GM18517 (cell line): ENCODE data around the gene C10orf53.
"Not testable (repeated sequence)": the region's sequence is repeated elsewhere in the genome, so short reads cannot be mapped to it uniquely, and the experiment has no call there.

Experiments
- ATAC-seq: cut with Tn5 transposase; IDR thresholded peaks from one replicate; pipeline ENCODE4 v1.9.1; 2021; ENCODE audit warnings: mild to moderate bottlenecking, moderate library complexity; ENCODE audit not compliant: unreplicated experiment

Gene C10orf53

DNA sequence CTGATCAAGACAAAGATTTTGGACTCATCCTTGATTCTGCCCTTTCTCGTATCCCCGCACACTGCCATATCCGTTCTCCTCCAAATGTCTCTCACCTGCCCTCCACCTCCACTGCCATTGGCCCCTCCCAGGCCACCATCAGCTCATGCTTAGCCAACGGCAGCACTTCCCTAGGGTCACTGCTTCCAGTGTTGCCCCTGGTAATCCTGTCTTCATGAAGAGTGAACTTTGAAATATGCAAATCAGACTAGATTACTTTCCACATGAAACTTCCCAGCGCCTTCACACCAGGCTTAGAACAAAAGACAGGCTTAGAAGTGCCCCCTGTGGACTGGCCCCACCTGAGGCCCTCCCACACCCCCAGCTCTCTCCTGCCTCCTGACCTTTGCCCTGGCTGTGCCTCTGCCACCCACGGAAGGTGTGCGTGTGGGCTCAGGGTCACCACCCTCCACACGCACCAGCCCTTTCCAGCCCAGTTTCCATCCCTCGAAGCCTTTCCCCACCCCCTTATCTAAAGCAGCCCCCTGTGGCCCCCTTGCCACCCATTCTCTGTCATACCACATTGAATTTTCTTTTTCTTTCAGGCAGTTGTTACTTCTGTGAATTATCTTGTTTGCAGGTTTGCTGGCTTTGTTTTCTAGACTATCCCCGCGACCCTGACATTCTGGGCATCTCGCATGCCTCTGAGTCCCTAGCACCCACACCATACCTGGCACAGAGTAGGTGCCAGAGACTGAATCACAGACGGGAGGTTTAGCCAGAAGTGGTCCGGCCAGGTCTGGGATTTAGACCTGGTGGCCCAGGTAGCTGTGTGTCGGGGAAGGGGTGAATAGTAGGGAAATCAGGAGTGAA, 26.8 kb upstream of the C10orf53 start:
- no peak for ATAC-seq

DNA sequence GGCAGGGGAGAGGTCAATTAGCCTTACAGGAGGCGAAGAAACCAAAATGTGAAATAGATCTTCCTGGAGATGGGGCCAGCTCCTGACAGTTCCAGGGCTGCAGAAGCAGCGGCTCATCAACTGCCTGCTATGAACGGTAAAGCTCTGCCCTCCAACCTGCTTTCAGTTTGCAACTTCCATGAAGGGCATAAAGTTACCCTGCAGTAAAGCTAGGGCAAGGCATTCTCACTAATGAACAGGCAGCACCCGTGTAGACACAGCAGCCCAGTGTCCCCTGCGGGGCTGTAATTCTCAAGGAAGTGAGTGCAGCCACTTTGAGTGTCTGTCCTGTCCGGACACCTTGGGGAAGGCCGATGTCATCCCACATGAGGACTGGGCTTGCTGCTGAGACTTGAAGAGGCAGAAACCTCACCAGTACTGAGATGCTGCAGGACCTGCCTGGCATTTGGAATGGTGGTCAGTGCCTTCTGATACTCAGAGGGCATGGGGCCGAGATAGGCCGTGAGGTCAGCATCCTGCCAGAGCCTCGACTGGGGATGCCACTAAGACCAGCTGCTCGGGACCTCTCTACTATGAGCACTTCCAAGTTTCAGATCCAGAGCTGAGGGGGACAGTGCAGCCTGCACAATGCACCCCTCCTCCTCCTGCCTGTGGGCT, 26.1 kb upstream of the C10orf53 start:
- ATAC-seq = no peak

DNA sequence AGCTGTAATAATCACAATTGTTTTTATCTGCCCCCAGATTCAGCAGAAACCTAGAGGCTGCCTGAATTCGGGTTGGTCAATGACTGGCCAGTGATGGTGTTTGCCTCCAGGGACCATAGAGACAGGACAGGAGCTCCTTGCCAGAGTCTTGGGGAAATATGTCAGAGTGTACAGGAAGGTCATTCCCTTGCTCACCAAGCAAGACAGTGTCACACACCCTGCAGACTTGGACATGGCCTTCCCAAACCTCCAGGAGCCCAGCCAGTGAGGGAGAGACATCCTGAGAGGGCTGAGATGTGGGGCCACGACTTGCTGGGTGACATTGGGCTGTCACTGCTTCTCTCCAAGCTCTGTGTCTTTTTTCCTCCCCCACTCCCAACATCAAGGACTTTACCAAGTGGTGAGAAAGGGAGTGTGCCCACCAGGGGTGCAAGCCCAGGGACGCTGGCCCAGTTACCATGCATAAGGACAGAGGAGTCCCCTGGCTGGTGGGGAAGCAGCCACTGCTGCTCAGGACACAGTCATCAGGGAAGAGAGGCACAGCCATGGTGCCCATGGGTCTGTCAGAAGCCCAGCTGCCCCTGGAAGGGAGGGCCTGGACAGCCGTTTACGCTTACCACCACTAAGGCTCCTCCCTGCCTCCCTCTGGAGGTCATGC, 25.3 kb upstream of the C10orf53 start:
- ATAC-seq = no peak

DNA sequence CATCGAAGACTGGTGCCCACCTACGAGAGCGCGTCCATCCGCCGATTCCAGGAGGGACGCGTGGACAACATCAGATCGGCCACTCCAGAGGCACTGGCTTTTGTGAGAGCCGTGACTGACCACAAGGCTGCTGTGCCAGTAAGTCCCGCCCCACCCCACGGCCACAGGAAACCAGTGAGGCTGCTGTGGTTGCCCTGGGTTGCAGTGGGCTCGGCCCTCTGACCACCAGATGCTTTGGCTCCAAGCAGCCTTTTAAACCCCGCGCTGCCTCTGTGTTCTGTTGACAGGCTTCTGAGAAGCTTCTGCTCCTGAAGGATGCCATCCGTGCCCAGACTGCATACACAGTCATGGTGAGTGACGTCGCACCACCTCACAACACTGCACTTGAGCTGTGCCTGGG, 24.4 kb upstream of the C10orf53 start:
- no peak for ATAC-seq

DNA sequence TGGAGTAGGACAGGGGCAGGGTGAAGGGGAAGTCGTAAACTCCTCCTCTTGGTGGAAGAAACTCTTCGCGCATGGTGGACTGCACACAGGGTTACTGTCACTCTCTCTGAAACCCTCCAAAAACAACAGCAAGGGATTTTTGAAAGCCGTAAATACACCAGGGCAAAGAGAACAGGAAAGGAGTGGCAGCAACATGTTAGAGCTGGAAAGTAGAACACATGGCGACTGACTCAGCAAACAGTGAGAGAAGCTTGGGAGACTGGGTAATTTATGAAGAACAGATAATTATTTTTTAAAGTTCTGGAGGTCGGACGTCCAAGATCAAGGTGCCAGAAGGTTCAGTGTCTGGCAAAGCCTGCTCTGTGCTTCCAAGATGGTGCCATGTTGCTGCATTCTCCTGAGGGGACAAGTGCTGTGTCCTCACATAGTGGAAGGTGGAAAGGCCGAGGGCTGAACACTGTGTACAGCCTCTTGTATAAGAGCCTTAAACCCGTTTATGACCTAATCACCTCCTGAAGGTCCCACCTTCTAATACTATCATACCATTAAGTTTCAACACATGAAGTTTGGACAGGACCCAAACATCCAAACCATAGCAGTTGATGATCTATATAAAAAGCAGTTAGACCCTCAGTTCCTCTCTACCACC, 22.5 kb upstream of the C10orf53 start:
- ATAC-seq = no peak

DNA sequence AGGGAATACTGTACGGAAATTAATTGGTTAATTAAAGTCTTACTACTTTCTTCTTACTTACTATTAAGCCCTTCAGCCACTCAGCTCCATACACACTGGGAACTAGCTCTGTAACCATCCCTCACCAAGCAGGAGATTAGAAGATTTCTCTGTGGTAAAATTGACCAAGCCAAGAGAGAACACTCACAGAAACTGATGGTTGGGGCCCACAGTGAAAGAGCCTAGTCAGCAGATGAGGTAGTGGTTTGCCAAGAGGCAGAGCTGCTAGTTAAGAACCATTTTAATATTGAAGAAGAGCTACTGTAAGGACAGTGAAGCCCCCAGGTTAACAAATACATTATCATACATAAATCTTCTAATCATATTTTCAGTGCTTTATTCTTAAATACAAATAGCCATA, 21.8 kb upstream of the C10orf53 start:
- ATAC-seq = no peak

DNA sequence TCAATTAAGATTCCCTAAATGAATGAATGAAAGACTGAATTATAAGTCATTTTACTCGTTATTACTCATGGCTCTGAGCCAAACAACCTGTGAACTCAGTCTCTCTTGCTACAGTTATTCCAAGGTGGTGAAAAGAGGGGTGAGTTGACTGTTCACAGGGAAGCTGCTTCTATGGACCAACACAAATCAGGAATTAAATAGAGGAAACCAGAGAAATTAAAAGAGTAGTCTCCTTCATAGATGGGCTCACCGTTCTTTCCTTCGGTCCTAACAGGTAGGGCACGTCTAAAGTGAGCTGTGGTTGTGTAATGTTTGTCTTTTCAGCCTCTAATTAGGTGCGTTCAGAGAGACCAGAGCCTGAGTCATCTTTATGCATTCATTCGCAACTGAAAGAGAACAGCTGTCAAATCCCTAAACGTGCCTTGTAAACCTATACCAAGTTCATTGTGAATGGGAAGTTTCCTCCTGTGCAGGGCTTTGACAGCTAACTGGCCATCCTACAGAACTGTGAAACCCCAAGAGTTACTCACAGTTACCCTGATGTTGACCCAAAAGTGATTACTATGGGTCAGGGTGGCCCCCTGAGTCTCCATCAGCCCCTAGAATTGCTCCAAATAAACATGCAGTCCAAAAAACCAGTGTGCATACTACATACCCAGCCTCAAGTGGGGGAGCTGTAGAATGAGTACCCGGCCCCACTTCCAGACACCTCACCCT, 18.2 kb upstream of the C10orf53 start:
- no peak for ATAC-seq

DNA sequence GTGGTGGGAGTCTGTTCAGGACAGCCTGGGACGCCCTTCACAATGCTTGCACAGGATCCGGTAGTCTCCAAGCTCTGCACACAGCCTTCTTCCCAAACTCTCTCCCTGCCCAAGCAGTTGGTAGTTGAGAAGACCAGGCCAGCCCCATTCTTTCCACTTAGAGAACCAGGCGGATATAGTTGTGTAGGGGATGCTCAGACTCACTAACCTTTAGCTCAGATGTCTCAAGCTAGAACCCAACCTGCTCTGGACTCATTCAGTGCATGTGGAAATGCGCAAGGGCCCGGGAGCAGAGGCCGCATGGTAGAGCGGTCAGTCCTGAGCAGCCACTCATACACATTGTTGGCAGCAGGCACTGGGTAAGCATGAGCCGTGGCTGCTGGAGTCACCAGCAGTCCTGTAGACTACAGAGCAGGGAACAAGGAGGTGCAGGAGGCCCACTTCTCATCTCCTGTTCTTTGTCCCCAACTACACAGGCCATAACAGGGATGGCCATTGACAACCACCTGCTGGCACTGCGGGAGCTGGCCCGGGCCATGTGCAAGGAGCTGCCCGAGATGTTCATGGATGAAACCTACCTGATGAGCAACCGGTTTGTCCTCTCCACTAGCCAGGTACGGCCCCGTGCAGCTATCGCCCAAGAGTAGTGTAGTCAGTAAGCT, 17.2 kb upstream of the C10orf53 start:
- no peak for ATAC-seq

DNA sequence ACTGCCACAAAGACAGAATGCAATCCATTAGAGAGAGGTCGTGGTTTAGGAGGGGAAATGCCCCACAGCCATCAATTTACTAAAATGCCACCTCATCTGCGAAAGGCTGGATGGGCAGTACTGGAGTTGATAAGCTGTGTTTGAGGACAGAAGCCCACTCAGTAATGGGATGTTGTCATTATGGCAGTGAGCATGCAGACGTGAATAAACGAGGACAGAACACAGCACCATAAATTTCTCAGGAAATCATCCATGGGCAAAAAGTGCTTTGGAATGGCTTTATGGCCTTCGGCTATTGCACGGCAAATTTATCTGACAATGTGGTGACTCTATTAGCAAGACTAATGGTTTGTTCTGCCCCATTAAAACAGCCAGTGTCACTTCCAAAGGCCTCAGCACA, 15.9 kb upstream of the C10orf53 start:
- no peak for ATAC-seq

DNA sequence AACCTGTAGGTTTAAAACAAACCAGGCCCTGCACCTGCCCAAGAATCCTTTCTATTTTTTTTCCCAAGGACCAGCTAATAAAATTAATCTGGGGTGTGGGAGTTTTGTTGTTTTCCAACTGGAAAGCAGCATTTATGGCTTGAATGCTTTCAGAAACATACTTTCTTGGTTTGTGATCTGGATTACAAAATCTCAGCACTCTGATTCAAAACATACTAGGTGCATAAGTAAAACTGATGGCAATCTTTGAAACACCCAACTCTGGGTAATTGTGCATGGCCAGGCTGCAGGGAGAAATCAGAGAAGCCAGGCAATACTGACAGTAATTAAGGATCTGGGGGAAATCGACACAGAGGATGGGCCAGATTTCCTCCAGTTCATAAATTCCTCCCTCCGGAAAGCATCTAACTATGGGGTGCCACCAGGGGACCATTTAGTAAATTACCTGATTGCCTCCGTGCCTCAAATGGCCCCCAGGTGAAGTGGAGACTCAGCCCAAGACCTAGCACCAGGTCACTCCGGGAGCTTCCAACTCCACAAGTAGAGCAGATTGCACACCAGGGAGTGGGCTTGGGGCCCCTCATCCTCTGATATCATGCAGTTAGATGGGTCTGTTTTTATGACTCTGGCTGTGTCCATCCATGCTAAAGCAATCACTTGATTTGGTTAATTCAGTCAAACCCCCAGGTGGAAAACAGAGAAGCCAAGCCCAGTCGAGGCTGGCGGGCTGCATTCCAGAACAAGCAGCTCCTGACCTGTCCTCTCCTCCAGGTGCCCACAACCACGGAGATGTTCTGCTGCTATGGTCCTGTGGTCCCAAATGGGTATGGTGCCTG, 15.2 kb upstream of the C10orf53 start:
- no peak for ATAC-seq

DNA sequence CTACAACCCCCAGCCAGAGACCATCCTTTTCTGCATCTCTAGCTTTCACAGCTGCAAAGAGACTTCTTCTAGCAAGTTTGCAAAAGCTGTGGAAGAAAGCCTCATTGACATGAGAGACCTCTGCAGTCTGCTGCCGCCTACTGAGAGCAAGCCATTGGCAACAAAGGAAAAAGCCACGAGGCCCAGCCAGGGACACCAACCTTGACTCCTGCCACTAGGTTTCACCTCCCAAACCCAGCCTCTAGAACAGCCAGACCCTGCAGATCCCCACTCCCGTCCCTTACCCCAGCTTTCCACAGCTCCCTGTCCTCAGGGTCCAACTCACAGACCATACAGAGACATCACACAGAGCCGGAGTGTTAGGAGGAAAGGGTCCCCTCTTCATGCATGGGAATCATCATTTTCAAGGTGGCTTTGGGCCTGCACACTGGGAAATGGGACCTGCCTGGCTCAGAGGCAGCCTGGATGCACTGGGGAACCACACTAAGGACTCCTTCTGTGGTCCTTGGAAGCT, 14.6 kb upstream of the C10orf53 start:
- no peak for ATAC-seq

DNA sequence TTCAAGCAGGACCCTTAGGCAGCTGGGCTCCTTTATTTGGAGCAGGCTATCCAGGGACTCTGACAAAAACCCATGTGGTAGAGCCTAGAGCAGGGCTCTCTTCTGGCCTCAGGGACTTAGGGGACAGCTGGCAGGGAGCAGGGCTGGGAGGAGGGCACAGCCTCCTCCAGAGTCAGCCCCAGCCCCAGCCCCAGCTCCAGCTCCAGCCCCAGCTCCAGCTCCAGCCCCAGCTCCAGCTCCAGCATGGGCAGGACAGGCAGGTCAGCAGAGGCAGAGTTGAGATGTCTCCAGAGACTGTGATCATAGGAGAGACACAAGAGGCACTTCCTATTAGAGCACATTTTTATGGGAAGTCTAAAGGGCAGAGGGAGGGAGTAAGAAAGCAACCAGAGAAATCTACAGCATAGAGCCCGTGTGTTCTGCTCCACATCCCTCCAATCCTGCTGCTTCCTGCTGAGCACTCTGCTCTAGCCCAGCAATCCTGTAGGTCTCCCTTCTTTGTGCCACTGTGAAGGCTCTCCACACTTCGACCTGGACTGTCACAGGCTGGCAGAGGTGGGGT, 13.3 kb upstream of the C10orf53 start:
- no peak for ATAC-seq

DNA sequence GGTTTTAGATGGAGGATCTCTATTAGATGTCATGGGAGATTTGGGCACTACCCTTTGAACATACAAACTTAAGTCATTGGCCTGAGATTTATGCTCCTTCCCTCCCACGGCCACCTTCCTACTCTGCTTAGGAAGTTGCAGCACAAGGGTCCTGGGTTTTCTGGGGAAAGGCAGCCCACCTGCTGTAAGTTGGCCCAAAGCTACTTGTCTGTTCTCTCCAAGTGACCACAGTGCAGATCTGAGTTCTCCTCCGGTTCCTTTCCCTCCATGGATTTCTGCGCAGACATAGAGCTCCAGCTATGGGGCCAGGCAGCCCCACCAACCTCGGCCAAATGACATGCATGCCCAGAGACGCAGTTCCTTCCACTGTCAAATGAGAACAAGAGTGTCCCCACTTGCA, 12.8 kb upstream of the C10orf53 start:
- ATAC-seq = no peak

DNA sequence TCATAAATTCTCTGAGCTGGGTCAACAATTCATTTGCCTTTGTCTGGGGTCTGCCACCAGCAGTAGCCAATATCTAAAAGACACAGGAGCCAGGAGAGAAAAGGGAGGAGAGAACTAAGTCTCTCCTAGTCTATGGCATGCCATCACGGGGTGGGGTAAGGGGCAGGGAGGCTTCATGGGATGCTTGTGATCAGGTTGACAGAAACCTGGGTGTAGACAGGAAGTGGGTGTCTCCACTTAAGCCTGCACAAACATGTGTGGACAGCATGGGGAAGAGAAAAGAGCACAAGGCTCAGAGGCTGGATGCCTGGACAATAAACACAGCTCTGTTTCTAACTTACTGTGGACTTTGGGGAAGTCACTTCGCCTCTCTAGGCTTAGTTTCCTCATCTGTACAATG, 11.5 kb upstream of the C10orf53 start:
- ATAC-seq = no peak

DNA sequence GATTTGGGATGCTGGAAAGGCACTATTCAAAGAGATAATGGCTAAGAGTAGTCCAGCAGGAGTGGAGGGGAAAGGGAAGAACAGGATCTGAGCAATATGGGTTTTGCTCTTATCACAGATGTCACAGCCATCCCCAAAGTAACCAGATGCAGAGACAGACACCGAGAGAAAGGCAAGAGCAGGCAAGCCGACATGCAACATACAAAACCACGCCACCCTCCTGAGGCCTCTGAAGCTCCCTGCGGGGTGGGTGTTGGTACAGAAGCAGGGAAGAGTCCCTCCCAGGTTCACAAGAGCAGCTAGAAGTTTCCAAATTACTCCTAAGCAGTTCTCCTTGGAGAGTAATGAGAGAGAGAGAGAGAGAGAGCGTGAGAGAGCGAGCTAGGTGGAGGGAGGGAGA, 10.8 kb upstream of the C10orf53 start:
- ATAC-seq = no peak

DNA sequence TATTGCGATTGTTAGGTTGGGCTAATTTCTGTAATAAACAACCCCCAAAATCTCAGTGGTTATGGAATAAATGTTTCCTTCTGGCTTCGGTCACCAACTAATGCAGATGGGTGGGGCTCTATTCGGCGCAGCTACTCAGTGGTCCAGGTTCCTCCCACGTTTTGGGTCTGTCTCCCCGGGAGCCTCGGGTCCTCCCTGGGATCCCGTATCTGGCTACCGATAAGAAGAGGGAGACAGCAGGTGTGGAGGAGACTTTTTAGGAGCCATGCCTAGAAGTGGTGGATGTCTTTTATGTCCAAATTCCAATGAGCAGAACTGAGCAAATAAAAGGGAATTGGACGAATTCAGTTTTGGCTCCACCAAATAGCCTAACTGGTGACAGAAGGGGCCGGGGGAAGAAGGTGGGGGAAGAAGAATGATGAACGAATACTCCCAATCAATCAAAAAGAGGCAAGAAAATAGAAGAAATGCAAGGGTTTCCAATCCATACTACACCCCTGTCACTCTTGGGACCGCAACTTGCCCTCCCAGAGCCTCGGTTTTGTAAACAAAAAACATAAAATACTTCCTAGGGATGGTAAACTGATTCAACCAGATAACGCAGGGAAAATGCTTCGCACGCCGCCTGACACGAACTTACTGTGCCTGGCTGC, 498 bp upstream of the C10orf53 start:
- ATAC-seq = no peak

DNA sequence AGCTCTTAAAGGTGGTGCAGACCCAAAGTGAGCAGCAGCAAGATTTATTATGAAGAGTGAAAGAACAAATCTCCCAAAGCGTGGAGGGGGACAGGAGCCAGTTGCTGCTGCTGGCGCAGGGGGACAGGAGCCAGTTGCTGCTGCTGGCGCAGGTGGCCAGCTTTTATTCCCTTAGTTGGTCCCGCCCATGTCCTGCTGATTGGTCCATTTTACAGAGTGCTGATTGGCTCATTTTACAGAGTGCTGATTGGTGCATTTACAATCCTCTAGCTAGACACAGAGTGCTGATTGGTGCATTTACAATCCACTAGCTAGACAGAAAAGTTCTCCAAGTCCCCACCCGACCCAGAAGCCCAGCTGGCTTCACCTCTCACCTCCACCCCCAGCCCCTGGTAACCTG, 3.0 kb downstream of the C10orf53 start:
- not testable (repeated sequence) for ATAC-seq

DNA sequence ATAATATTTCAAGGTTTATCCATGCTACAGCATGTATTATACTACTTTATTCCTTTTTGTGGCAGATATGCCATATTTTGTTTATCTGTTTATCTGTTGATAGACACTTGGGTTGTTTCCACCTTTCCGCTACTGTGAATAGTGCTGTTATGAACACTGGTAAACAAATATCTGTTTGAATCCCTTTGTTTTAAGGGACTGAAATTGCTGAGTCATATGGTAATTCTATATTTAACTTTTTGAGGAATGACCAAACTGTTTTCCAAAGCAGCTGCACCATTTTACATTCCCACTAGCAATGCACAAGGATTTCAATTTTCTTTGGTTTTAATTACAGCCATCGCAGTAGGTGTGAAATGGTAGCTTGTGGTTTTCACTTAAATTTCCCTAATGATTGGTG, 3.4 kb downstream of the C10orf53 start:
- no peak for ATAC-seq
